ENCODE results near the gene BMP6. TPM values are rescaled to one million over a fixed set of nuclear protein-coding genes. Genes with fewer than 3 reads are reported as not detected.

BMP6 gene
- total RNA-seq, 1 experiment from 2014 or later: 1.6 TPM

DNA sequence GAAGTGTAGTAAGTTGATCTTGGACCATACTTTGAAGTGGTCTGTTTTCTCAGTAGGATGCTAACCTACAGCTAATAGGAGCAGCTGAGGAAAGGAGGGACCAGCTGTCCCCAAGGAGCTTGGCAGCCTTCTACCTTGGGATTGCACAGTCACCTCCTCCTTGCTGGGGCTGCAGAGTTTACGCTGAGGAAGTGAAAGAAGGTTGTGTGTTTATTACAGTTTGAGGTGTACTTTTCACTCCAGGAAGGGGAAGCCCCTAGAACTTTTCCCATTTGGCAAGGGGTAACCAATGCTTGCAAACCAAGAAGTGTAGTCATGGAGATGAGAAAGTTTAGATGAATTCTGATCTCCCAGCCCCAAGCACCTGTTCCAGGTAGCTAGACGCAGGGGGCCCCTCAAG, 58.8 kb downstream of the BMP6 start:
- Histone ChIP-seq H3K4me1 (ENCODE audit: control insufficient read depth in 1 of 2, insufficient read depth in 2 of 2, low read length in 2 of 2) (no peaks in the 10 kb centered on the region), H3K36me3 (ENCODE audit: control insufficient read depth in 1 of 2, insufficient read depth in 2 of 2, low read length in 2 of 2) (no peaks in the 10 kb centered on the region), H4K20me1 (ENCODE audit: insufficient read depth) (no peaks in the 10 kb centered on the region), H3K4me3 (replicated peaks in 1 of 2; ENCODE audit: low read depth in 1 of 2, low read length in 2 of 2) (no peak overlapping the region), H3K79me2 (ENCODE audit: insufficient read depth, low read length) (no peaks in the 10 kb centered on the region), H3K9me2 (ENCODE audit: insufficient read depth) (no peaks in the 10 kb centered on the region), H2AFZ (ENCODE audit: low read depth, low read length, poor library complexity, severe bottlenecking) (no peak overlapping the region), H3K9ac (ENCODE audit: low read length) (no peak overlapping the region), H3K27me3 (ENCODE audit: insufficient read depth, low read length) (peaks cover 50% of the 10 kb centered on the region), H3K9me3 (ENCODE audit: control insufficient read depth in 1 of 2, insufficient read depth in 1 of 2, low read depth in 1 of 2, low read length in 2 of 2) (no peaks in the 10 kb centered on the region), H3K4me2 (ENCODE audit: low read length) (no peak overlapping the region), H3K27ac (ENCODE audit: low read depth, low read length) (no peak overlapping the region)
- no peak for TF ChIP-seq EZH2phosphoT487 (IDR thresholded peaks at IDR 0.05; ENCODE audit: borderline replicate concordance)
- ChIA-PET POLR2A (no interaction called here), CTCF (no interaction called here), RAD21 (ENCODE audit: low non-redundant PET in 1 of 2, low total read pairs in 2 of 2, uncharacterized antibody in 2 of 2, unreplicated experiment in 2 of 2) (no interaction called here)
- DNase-seq (ENCODE audit: low read depth, low spot score) (no peak), ATAC-seq (no peak)
- intact Hi-C loops (cut with micrococcal nuclease): no loop called here
- BruUV-seq (replicated peaks): no TSS peak

DNA sequence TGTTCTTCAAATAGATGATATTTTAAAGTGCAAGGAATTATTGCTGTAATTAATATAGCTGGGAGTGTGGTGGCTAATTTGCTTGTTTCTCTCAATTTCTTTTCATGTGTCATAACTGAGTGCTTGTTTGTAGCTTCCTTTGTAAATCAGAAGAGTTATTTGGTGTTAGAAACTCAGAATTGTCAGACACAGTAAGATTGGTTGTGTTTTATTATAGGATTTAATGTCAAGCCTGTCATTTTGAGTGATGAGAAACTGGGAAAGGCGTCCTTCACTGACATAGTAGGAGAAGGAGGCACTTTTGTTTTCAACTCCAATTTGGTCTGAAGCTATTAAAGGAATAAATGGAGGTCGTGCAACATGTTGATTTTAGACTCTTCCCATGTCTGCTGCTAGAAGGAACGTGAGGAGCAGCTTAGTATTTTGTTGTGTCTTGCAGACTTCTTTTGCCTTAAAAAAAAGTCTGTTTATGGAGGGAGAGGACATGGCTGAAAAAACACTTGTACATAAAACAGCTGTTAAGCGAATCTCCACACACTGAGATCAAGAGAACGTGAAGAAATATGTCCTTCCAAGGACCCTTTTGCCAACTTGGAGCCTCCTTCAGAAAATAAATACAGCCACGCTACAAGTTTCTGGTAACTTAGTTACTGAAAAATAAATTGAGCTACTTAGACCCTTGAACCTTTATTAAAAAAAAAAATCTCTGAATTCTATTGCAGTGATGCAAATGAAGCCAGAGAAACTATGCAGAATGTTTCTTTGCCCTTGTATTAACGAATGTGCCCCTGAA, 59.5 kb downstream of the BMP6 start:
- intact Hi-C loops (cut with micrococcal nuclease): no loop called here
- ATAC-seq (no peak), DNase-seq (ENCODE audit: low read depth, low spot score) (no peak)
- ChIA-PET RAD21 (ENCODE audit: low non-redundant PET in 1 of 2, low total read pairs in 2 of 2, uncharacterized antibody in 2 of 2, unreplicated experiment in 2 of 2) (no interaction called here), POLR2A (no interaction called here), CTCF (no interaction called here)
- no peaks in the 10 kb centered on the region for H4K20me1 ChIP-seq (ENCODE audit: insufficient read depth)
- no peak overlapping the region for H3K9ac ChIP-seq (ENCODE audit: low read length)
- H3K9me2 ChIP-seq (ENCODE audit: insufficient read depth): no peaks in the 10 kb centered on the region
- no peaks in the 10 kb centered on the region for H3K79me2 ChIP-seq (ENCODE audit: insufficient read depth, low read length)
- no peak overlapping the region for H3K27ac ChIP-seq (ENCODE audit: low read depth, low read length)
- no peak overlapping the region for H3K4me3 ChIP-seq (replicated peaks in 1 of 2; ENCODE audit: low read depth in 1 of 2, low read length in 2 of 2)
- H3K4me2 ChIP-seq (ENCODE audit: low read length): no peak overlapping the region
- no peak overlapping the region for H2AFZ ChIP-seq (ENCODE audit: low read depth, low read length, poor library complexity, severe bottlenecking)
- no TSS peak for BruUV-seq (replicated peaks)
- H3K9me3 ChIP-seq (ENCODE audit: control insufficient read depth in 1 of 2, insufficient read depth in 1 of 2, low read depth in 1 of 2, low read length in 2 of 2): no peaks in the 10 kb centered on the region
- H3K36me3 ChIP-seq (ENCODE audit: control insufficient read depth in 1 of 2, insufficient read depth in 2 of 2, low read length in 2 of 2): no peaks in the 10 kb centered on the region
- H3K27me3 ChIP-seq (ENCODE audit: insufficient read depth, low read length): peaks cover 50% of the 10 kb centered on the region
- no peaks in the 10 kb centered on the region for H3K4me1 ChIP-seq (ENCODE audit: control insufficient read depth in 1 of 2, insufficient read depth in 2 of 2, low read length in 2 of 2)
- TF ChIP-seq, protein P1, sequence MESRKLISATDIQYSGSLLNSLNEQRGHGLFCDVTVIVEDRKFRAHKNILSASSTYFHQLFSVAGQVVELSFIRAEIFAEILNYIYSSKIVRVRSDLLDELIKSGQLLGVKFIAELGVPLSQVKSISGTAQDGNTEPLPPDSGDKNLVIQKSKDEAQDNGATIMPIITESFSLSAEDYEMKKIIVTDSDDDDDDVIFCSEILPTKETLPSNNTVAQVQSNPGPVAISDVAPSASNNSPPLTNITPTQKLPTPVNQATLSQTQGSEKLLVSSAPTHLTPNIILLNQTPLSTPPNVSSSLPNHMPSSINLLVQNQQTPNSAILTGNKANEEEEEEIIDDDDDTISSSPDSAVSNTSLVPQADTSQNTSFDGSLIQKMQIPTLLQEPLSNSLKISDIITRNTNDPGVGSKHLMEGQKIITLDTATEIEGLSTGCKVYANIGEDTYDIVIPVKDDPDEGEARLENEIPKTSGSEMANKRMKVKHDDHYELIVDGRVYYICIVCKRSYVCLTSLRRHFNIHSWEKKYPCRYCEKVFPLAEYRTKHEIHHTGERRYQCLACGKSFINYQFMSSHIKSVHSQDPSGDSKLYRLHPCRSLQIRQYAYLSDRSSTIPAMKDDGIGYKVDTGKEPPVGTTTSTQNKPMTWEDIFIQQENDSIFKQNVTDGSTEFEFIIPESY (IDR thresholded peaks at IDR 0.05; ENCODE audit: extremely low read depth, insufficient replicate concordance, low read length): no peak
- no peak for TF ChIP-seq FOSL1 (IDR thresholded peaks at IDR 0.05; ENCODE audit: low read depth)
- TF ChIP-seq RAD21 (IDR thresholded peaks at IDR 0.05; ENCODE audit: low read depth): no peak
- TF ChIP-seq JUND (IDR thresholded peaks at IDR 0.05): no peak
- no peak for TF ChIP-seq POLR2A (IDR thresholded peaks at IDR 0.05; ENCODE audit: borderline replicate concordance, extremely low read depth, insufficient read depth, insufficient read length)
- no peak for TF ChIP-seq ZNF274 (IDR thresholded peaks at IDR 0.05; ENCODE audit: low read depth, low read length)
- TF ChIP-seq, protein P2, sequence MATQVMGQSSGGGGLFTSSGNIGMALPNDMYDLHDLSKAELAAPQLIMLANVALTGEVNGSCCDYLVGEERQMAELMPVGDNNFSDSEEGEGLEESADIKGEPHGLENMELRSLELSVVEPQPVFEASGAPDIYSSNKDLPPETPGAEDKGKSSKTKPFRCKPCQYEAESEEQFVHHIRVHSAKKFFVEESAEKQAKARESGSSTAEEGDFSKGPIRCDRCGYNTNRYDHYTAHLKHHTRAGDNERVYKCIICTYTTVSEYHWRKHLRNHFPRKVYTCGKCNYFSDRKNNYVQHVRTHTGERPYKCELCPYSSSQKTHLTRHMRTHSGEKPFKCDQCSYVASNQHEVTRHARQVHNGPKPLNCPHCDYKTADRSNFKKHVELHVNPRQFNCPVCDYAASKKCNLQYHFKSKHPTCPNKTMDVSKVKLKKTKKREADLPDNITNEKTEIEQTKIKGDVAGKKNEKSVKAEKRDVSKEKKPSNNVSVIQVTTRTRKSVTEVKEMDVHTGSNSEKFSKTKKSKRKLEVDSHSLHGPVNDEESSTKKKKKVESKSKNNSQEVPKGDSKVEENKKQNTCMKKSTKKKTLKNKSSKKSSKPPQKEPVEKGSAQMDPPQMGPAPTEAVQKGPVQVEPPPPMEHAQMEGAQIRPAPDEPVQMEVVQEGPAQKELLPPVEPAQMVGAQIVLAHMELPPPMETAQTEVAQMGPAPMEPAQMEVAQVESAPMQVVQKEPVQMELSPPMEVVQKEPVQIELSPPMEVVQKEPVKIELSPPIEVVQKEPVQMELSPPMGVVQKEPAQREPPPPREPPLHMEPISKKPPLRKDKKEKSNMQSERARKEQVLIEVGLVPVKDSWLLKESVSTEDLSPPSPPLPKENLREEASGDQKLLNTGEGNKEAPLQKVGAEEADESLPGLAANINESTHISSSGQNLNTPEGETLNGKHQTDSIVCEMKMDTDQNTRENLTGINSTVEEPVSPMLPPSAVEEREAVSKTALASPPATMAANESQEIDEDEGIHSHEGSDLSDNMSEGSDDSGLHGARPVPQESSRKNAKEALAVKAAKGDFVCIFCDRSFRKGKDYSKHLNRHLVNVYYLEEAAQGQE (IDR thresholded peaks at IDR 0.05; ENCODE audit: low read depth): no peak
- TF ChIP-seq, protein P3, sequence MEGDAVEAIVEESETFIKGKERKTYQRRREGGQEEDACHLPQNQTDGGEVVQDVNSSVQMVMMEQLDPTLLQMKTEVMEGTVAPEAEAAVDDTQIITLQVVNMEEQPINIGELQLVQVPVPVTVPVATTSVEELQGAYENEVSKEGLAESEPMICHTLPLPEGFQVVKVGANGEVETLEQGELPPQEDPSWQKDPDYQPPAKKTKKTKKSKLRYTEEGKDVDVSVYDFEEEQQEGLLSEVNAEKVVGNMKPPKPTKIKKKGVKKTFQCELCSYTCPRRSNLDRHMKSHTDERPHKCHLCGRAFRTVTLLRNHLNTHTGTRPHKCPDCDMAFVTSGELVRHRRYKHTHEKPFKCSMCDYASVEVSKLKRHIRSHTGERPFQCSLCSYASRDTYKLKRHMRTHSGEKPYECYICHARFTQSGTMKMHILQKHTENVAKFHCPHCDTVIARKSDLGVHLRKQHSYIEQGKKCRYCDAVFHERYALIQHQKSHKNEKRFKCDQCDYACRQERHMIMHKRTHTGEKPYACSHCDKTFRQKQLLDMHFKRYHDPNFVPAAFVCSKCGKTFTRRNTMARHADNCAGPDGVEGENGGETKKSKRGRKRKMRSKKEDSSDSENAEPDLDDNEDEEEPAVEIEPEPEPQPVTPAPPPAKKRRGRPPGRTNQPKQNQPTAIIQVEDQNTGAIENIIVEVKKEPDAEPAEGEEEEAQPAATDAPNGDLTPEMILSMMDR (IDR thresholded peaks at IDR 0.05 in 2 of 3, conservative IDR thresholded peaks at IDR 0.05 in 1 of 3; ENCODE audit: borderline replicate concordance in 1 of 3, insufficient read depth in 1 of 3, low read depth in 2 of 3, low read length in 2 of 3): no peak
- TF ChIP-seq TCF7L2 (IDR thresholded peaks at IDR 0.05; ENCODE audit: borderline replicate concordance, extremely low read depth, insufficient read depth, insufficient read length): no peak
- no peak for TF ChIP-seq SIN3A (IDR thresholded peaks at IDR 0.05; ENCODE audit: low read depth)
- TF ChIP-seq ZFX (IDR thresholded peaks at IDR 0.05): no peak

Measured in HCT116 (cell line).